ENCODE data around the gene SLC4A2.

DNA sequence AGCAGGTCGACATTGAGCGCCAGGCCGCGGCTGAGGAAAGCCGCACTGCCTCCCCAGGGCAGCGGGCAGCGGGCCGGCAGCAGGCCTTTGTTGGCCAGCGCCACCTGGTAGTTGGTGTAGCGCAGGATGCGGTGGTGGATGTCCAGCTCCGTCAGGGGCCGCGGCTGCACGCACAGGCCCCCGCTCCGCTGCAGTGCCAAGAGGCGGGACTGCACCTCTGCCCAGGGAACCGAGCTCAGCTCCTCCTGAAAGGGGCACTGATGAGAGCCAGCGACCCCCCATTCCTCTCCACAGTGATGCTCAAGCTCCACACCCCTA is 40.3 kb upstream of the SLC4A2 start:
- TF ChIP-seq CTCF (conservative IDR thresholded peaks at IDR 0.05 in 1 of 2, IDR thresholded peaks at IDR 0.05 in 1 of 2; ENCODE audit: extremely low read depth in 1 of 2, insufficient read depth in 1 of 2, low read depth in 1 of 2, low read length in 2 of 2) (no peak), EZH2 (IDR thresholded peaks at IDR 0.05; ENCODE audit: borderline replicate concordance, low read length) (no peak)

All from mammary epithelial cell (primary cell).